K562 (cell line): ENCODE data around the gene DENND6A. TPM values are rescaled to one million over a fixed set of nuclear protein-coding genes. Genes with fewer than 3 reads are reported as not detected.

Source experiments
- ATAC-seq: fragments of 200-7000 bp; cut with Tn5 transposase; 3 replicates; pipeline ENCODE4 v1.9.1; 2020; ENCODE audit warnings: moderate library complexity
- BruUV-seq: library from RNA; stranded (reverse); fragments of 400-500 nt; replicated peaks from 2 replicates; lab custom pipeline; 2021; lab: Mats Ljungman, UMichigan
- CTCF ChIA-PET: fragments of 300-600 bp; formaldehyde crosslinking; extraction: SDS; loops from one replicate; lab custom pipeline; 2021; ENCODE audit warnings: low intra/inter-chr PET ratio; lab: Yijun Ruan, JAX
- POLR2A ChIA-PET: fragments of 300-600, 350-650 bp; sonication (Branson Sonifier 250); formaldehyde crosslinking; extraction: SDS; loops from one replicate; lab custom pipeline; 2021; ENCODE audit warnings: antibody characterized with exemption, inconsistent platforms; lab: Yijun Ruan, JAX
- DNase-seq, 4 experiments: peaks; one replicate each; pipeline versions ENCODE4 v3.0.0 to v3.0.0-alpha.2; 2011 to 2018; ENCODE audit warnings: low spot score in 3 of 4, mixed read lengths in 3 of 4; ENCODE audit errors: extremely low read depth in 1 of 4
- FAIRE-seq: peaks from 2 replicates; lab custom pipeline; 2011; peaks lifted over from hg19 to GRCh38; lab: Jason Lieb, UNC
- H2AFZ ChIP-seq: 2 replicates; pipeline ENCODE4 v1.6.0; 2011; ENCODE audit warnings: low read depth, low read length, control low read depth, inconsistent platforms
- H3K27ac ChIP-seq: fragments of 200-600 bp; 3 replicates; pipeline ENCODE4 v1.8.0; 2011; ENCODE audit warnings: low read depth, mild to moderate bottlenecking, control low read depth, inconsistent platforms, low read length, moderate library complexity, mixed read lengths; ENCODE audit errors: extremely low read depth
- H3K27me3 ChIP-seq, 2 experiments: fragments of 300-600 bp in 1 of 2; 2 replicates in 1 of 2; 3 replicates in 1 of 2; pipeline versions ENCODE4 v1.6.0 to v1.8.0; 2011; ENCODE audit warnings: inconsistent platforms in 2 of 2, low read length in 2 of 2, mild to moderate bottlenecking in 1 of 2, mixed read lengths in 1 of 2, moderate library complexity in 1 of 2; ENCODE audit not compliant: control insufficient read depth in 2 of 2, insufficient read depth in 2 of 2
- H3K36me3 ChIP-seq: fragments of 300-600 bp; 3 replicates; pipeline ENCODE4 v1.8.0; 2011; ENCODE audit warnings: mild to moderate bottlenecking, low read length, inconsistent platforms; ENCODE audit not compliant: control insufficient read depth, insufficient read depth
- H3K4me1 ChIP-seq, 2 experiments: fragments of 200-600 bp in 1 of 2; replicated peaks in 1 of 2; 2 replicates in 1 of 2; 3 replicates in 1 of 2; pipeline versions ENCODE4 v1.5.1 to v1.8.0; 2011; ENCODE audit warnings: inconsistent platforms in 2 of 2, low read length in 2 of 2, mild to moderate bottlenecking in 1 of 2, mixed read lengths in 1 of 2, moderate library complexity in 1 of 2; ENCODE audit not compliant: control insufficient read depth in 2 of 2, insufficient read depth in 2 of 2
- H3K4me2 ChIP-seq: 2 replicates; pipeline ENCODE4 v1.6.1; 2011; ENCODE audit warnings: low read length, control low read depth, inconsistent platforms, mixed read lengths; ENCODE audit not compliant: insufficient read depth
- H3K4me3 ChIP-seq: fragments of 200-600 bp; sonication (generic), shearing (Covaris generic); 2 replicates; pipeline ENCODE4 v1.5.1; 2016; ENCODE audit warnings: control low read depth, inconsistent platforms
- H3K79me2 ChIP-seq: fragments of 200-600 bp; 3 replicates; pipeline ENCODE4 v1.8.0; 2011; ENCODE audit warnings: low read length, inconsistent platforms; ENCODE audit not compliant: control insufficient read depth, insufficient read depth
- H3K9ac ChIP-seq, 2 experiments: 2 replicates each; pipeline versions ENCODE4 v1.6.0 to v1.6.1; 2011; ENCODE audit warnings: low read depth in 2 of 2, low read length in 2 of 2, control low read depth in 1 of 2, inconsistent platforms in 1 of 2, mild to moderate bottlenecking in 1 of 2, mixed read lengths in 1 of 2; ENCODE audit not compliant: insufficient read depth in 1 of 2
- H3K9me1 ChIP-seq: one replicate; pipeline ENCODE4 v1.6.0; 2011; ENCODE audit warnings: inconsistent platforms, mild to moderate bottlenecking, low read length, moderate library complexity; ENCODE audit not compliant: control insufficient read depth, insufficient read depth
- H3K9me3 ChIP-seq: replicated peaks from 2 replicates; pipeline ENCODE4 v1.5.1; 2011; ENCODE audit warnings: low read depth, low read length, inconsistent platforms; ENCODE audit not compliant: control insufficient read depth, insufficient read depth
- H4K20me1 ChIP-seq: replicated peaks from 2 replicates; pipeline ENCODE4 v1.6.1; 2011; ENCODE audit warnings: low read length, inconsistent platforms, mixed read lengths; ENCODE audit not compliant: control insufficient read depth, insufficient read depth
- ARID1B ChIP-seq: fragments of 450-650 bp; IDR thresholded peaks from 2 replicates; pipeline ENCODE4 v1.6.1; 2016; ENCODE audit warnings: antibody characterized with exemption, mild to moderate bottlenecking, inconsistent platforms
- ELF2 ChIP-seq: fragments of 250-450 bp; sonication (Bioruptor Pico); IDR thresholded peaks from 2 replicates; pipeline ENCODE4 v1.5.0; 2021; ENCODE audit warnings: mild to moderate bottlenecking
- ESRRA ChIP-seq: fragments of 450-650 bp; IDR thresholded peaks from 2 replicates; pipeline ENCODE4 v1.6.1; 2014; ENCODE audit warnings: low read depth, mild to moderate bottlenecking, moderate library complexity, borderline replicate concordance
- KLF1 ChIP-seq: fragments of 450-650 bp; IDR thresholded peaks from 2 replicates; pipeline ENCODE4 v1.6.1; 2016; ENCODE audit warnings: missing genetic modification characterization, missing compliant biosample characterization
- LEF1 ChIP-seq: fragments of 450-650 bp; IDR thresholded peaks from 2 replicates; pipeline ENCODE4 v1.6.1; 2016; ENCODE audit warnings: mild to moderate bottlenecking
- NEUROD1 ChIP-seq: fragments of 150-350 bp; IDR thresholded peaks from 2 replicates; pipeline ENCODE4 v1.6.1; 2014; ENCODE audit warnings: borderline replicate concordance, low read length, low read depth; ENCODE audit not compliant: partially characterized antibody
- NFE2 ChIP-seq: IDR thresholded peaks from 2 replicates; pipeline ENCODE4 v1.6.1; 2014; ENCODE audit warnings: antibody characterized with exemption, low read depth
- PTTG1 ChIP-seq: fragments of 450-650 bp; IDR thresholded peaks from 2 replicates; pipeline ENCODE4 v1.6.1; 2016; ENCODE audit warnings: low read depth, mild to moderate bottlenecking, missing genetic modification characterization, missing compliant biosample characterization
- SPI1 ChIP-seq: IDR thresholded peaks from 2 replicates; pipeline ENCODE4 v1.6.1; 2011; ENCODE audit warnings: low read depth, low read length, control low read depth, borderline replicate concordance
- TSC22D4 ChIP-seq: fragments of 450-650 bp; IDR thresholded peaks from 2 replicates; pipeline ENCODE4 v1.6.1; 2016; ENCODE audit warnings: missing genetic modification characterization, missing biosample characterization, control low read depth
- ZNF146 ChIP-seq: IDR thresholded peaks from one replicate; pipeline ENCODE4 v1.6.1; 2018; ENCODE audit warnings: missing compliant biosample characterization; ENCODE audit not compliant: unreplicated experiment
- ZNF347 ChIP-seq: fragments of 450-650 bp; formaldehyde crosslinking; IDR thresholded peaks from 2 replicates; pipeline ENCODE4 v1.4.0; 2020; ENCODE audit warnings: low read depth, mild to moderate bottlenecking, moderate library complexity
- WGBS: fragments of 100-300 bp; shearing (Covaris generic); methylation state at CpG from one replicate; pipeline ENCODE4 v1.1.6; 2016; ENCODE audit warnings: low coverage, mixed read lengths; ENCODE audit not compliant: insufficient coverage; ENCODE audit errors: missing lambda C conversion rate; 5-methylcytosine and 5-hydroxymethylcytosine counted together
- in situ Hi-C: fragments of 300-500 bp; cut with MboI; formaldehyde crosslinking; loops from 4 replicates; pipeline ENCODE4 v1.15.0; 2018; ENCODE audit warnings: inconsistent platforms, mixed read lengths
- intact Hi-C: fragments of 100-400 bp; cut with micrococcal nuclease; formaldehyde crosslinking; loops from 2 replicates; pipeline ENCODE4 v1.14.2; 2022
- polyA plus RNA-seq, 8 experiments: library from polyadenylated mRNA; depleted of rRNA in 4 of 8; stranded (reverse) in 5 of 8; unstranded in 3 of 8; fragments of >200 nt; fragmentation: Nextera tagmentation in 2 of 8; fragmentation: Illumina TruSeq in 1 of 8; extraction: Ambion mirVana in 2 of 8; extraction: Trizol in 1 of 8; gene quantifications; 2 replicates each; pipeline versions ENCODE4 v1.2.1 to v1.2.3, GENCODE V29; 2011 to 2014; ENCODE audit warnings: inconsistent platforms in 1 of 8, missing spikeins in 1 of 8
- total RNA-seq, 7 experiments: library from RNA; depleted of rRNA in 6 of 7; stranded (reverse); fragments of >200 nt in 6 of 7; fragmentation: Illumina TruSeq in 2 of 7; extraction: Trizol in 2 of 7; gene quantifications; 2 replicates each; pipeline versions ENCODE4 v1.2.1 to v1.2.3, GENCODE V29; 2011 to 2021; ENCODE audit warnings: low replicate concordance in 1 of 7
- TF ChIP-seq, protein P1 (sequence below): sonication (generic); formaldehyde crosslinking; IDR thresholded peaks from 2 replicates; pipeline ENCODE4 v1.8.0; 2022; ENCODE audit warnings: mild to moderate bottlenecking, missing genetic modification reagents
- TF ChIP-seq, protein P2 (sequence below): sonication (generic); formaldehyde crosslinking; IDR thresholded peaks from 2 replicates; pipeline ENCODE4 v1.4.0; 2020; ENCODE audit warnings: mild to moderate bottlenecking, missing genetic modification reagents
- TF ChIP-seq, protein P3 (sequence below): sonication (generic); IDR thresholded peaks from 2 replicates; pipeline ENCODE4 v1.6.1; 2016
- TF ChIP-seq, protein P4 (sequence below), 3 experiments: fragments of 200-800 bp in 1 of 3; sonication (Bioruptor generic) in 1 of 3; sonication (generic) in 1 of 3; formaldehyde crosslinking in 1 of 3; IDR thresholded peaks; 2 replicates each; pipeline versions ENCODE4 v1.6.1 to v1.8.0; 2016 to 2022; ENCODE audit warnings: mild to moderate bottlenecking in 2 of 3, missing compliant biosample characterization in 2 of 3, missing genetic modification characterization in 2 of 3, missing genetic modification reagents in 1 of 3
- TF ChIP-seq, protein P5 (sequence below): fragments of 250-450 bp; sonication (Bioruptor Pico); IDR thresholded peaks from 2 replicates; pipeline ENCODE4 v1.5.0; 2021

DENND6A gene
- total and polyA plus RNA-seq, 9 of the 15 experiments (the other 6 are each of a cell fraction or from before 2014, with no cell fraction given), result 1.5 to 12.7 (median 7.1) TPM

DNA sequence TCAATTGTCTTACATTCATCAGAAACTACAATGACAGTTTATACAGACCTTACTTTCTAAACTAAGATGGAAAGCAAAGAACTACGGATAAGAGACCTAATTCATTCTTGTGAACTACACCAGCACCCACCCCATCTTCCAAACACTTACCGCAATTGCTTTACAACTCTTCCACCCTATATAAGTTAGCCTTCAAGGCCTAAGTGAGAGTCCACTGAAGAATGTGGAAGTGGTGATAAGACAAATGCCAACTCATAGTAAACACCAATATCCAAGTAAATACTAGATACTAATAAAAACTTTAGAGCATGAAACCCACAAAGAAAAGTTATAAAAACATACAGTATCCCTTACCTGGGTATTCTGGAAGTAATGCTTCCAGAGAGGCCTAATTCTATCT lies 109.3 kb downstream of the DENND6A start:
- Histone ChIP-seq H3K9me3 (no peaks in the 10 kb centered on the region), H3K27me3 (no peaks in the 10 kb centered on the region), H3K36me3 (peaks cover 61% of the 10 kb centered on the region), H2AFZ (no peak overlapping the region), H3K27ac (peak overlapping the region; percentile 58; the same call in 2 of the 3 replicates), H3K4me2 (no peak overlapping the region; the same call in 1 of the 2 replicates), H4K20me1 (0 out of 2 replicates have a peak, but pooled peaks cover 5% of the 10 kb centered on the region), H3K4me1 (peaks cover 0 to 10% of the 10 kb centered on the region in 2 experiments; a peak in 3 of 5 replicates), H3K4me3 (no peak overlapping the region), H3K9ac (no peak overlapping the region), H3K79me2 (peaks cover 76% of the 10 kb centered on the region), H3K9me1 (no peaks in the 10 kb centered on the region)
- BruUV-seq, result no TSS peak
- POLR2A ChIA-PET, result interaction anchor here (0.6 kb wide), 1 partner anchor 10 kb away, joined by 3 read pairs; no protein-coding TSS in a partner anchor
- in situ Hi-C loops (no loop called here), intact Hi-C loops (no loop called here)
- ATAC-seq (peak; percentile 66), FAIRE-seq (no peak), DNase-seq (peak in 1 of 4 experiments; percentile 11)
- WGBS, result 71% methylated on average over 2 of the region's 2 CpGs
- CTCF ChIA-PET, result no interaction called here
- TF ChIP-seq LEF1, result no peak
- TF ChIP-seq, protein P1, sequence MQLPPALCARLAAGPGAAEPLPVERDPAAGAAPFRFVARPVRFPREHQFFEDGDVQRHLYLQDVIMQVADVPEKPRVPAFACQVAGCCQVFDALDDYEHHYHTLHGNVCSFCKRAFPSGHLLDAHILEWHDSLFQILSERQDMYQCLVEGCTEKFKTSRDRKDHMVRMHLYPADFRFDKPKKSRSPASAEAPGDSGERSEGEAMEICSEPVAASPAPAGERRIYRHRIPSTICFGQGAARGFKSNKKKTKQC (CRISPR knock-in tag), result no peak
- no peak for TF ChIP-seq PTTG1
- TF ChIP-seq ESRRA, result no peak
- TF ChIP-seq ZNF146 (CRISPR knock-in tag), result no peak
- TF ChIP-seq ELF2 (CRISPR knock-in tag), result no peak
- peak; percentile 64 for TF ChIP-seq NFE2
- TF ChIP-seq, protein P2, sequence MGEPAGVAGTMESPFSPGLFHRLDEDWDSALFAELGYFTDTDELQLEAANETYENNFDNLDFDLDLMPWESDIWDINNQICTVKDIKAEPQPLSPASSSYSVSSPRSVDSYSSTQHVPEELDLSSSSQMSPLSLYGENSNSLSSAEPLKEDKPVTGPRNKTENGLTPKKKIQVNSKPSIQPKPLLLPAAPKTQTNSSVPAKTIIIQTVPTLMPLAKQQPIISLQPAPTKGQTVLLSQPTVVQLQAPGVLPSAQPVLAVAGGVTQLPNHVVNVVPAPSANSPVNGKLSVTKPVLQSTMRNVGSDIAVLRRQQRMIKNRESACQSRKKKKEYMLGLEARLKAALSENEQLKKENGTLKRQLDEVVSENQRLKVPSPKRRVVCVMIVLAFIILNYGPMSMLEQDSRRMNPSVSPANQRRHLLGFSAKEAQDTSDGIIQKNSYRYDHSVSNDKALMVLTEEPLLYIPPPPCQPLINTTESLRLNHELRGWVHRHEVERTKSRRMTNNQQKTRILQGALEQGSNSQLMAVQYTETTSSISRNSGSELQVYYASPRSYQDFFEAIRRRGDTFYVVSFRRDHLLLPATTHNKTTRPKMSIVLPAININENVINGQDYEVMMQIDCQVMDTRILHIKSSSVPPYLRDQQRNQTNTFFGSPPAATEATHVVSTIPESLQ (CRISPR knock-in tag), result no peak
- peak; percentile 49; the same call in 1 of the 2 replicates for TF ChIP-seq SPI1
- TF ChIP-seq NEUROD1, result no peak
- no peak for TF ChIP-seq TSC22D4 (tag)
- TF ChIP-seq ZNF347 (CRISPR knock-in tag), result no peak
- TF ChIP-seq, protein P3, sequence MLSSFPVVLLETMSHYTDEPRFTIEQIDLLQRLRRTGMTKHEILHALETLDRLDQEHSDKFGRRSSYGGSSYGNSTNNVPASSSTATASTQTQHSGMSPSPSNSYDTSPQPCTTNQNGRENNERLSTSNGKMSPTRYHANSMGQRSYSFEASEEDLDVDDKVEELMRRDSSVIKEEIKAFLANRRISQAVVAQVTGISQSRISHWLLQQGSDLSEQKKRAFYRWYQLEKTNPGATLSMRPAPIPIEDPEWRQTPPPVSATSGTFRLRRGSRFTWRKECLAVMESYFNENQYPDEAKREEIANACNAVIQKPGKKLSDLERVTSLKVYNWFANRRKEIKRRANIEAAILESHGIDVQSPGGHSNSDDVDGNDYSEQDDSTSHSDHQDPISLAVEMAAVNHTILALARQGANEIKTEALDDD, result peak; percentile 57; the same call in 1 of the 2 replicates
- TF ChIP-seq, protein P4, sequence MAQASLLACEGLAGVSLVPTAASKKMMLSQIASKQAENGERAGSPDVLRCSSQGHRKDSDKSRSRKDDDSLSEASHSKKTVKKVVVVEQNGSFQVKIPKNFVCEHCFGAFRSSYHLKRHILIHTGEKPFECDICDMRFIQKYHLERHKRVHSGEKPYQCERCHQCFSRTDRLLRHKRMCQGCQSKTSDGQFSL (CRISPR knock-in tag; IDR thresholded peaks at IDR 0.05), result no peak
- TF ChIP-seq, protein P4 (tag; IDR thresholded peaks at IDR 0.05), result no peak
- peak; percentile 25; the same call in 1 of the 2 replicates for TF ChIP-seq ARID1B
- TF ChIP-seq, protein P5, sequence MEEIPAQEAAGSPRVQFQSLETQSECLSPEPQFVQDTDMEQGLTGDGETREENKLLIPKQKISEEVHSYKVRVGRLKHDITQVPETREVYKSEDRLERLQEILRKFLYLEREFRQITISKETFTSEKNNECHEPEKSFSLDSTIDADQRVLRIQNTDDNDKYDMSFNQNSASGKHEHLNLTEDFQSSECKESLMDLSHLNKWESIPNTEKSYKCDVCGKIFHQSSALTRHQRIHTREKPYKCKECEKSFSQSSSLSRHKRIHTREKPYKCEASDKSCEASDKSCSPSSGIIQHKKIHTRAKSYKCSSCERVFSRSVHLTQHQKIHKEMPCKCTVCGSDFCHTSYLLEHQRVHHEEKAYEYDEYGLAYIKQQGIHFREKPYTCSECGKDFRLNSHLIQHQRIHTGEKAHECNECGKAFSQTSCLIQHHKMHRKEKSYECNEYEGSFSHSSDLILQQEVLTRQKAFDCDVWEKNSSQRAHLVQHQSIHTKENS (CRISPR knock-in tag), result no peak
- no peak for TF ChIP-seq KLF1 (tag)
